ENCODE measurements around the gene SUN2. TPM values are rescaled to one million over a fixed set of nuclear protein-coding genes. Genes with fewer than 3 reads are reported as not detected.

Gene SUN2
- total RNA-seq, 3 donors from 2014 or later (not counting 1 experiment from before 2014, with no cell fraction given) = 882 to 1,056 (median 886) TPM

DNA sequence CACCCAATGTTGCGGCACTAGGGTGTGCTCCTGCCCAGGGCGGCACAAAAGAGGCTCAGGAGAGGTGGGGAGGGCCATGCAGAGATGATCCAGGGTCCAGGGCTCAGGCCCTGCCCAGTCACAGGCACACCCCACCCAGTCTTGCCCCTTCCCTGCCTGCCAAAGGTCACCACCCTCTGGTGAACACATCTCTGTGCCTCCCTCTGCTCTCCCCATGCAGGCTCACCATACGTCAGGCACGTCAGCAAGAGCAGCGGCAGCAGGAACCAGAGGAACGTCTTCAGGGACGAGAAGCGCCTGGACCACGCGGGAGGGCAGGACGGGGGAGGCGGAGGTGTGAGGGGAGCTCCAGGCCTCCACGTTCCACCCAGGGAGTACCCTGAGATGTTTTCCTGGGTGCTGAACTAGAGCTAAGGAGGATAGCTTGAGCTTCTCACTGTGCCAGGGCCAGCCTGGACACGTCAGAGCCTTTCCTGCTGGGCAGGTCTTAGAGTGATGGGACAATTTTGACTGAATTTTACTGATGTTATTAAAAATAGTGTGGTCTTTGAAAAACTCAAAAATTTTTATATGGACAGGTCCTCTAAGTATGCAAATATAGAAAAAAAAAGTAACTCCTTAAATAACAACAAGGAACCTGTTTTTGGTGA, 7.2 kb downstream of the SUN2 start:
- Histone ChIP-seq H3K27me3 (ENCODE audit: control insufficient read depth, insufficient read depth, low read length) (no peaks in the 10 kb centered on the region), H3K9me3 (ENCODE audit: control insufficient read depth, insufficient read depth, low read length) (no peaks in the 10 kb centered on the region), H3K4me3 (ENCODE audit: low read length) (no peak overlapping the region), H3K27ac (ENCODE audit: low read length) (no peak overlapping the region), H3K4me1 (ENCODE audit: control insufficient read depth, insufficient read depth, low read length) (peaks cover 60% of the 10 kb centered on the region), H3K36me3 (ENCODE audit: control insufficient read depth, insufficient read depth, low read length) (peaks cover 91% of the 10 kb centered on the region)
- peak overlapping the region; percentile 88 to 98 for H3K27ac Mint-ChIP-seq
- TF ChIP-seq, protein P1, sequence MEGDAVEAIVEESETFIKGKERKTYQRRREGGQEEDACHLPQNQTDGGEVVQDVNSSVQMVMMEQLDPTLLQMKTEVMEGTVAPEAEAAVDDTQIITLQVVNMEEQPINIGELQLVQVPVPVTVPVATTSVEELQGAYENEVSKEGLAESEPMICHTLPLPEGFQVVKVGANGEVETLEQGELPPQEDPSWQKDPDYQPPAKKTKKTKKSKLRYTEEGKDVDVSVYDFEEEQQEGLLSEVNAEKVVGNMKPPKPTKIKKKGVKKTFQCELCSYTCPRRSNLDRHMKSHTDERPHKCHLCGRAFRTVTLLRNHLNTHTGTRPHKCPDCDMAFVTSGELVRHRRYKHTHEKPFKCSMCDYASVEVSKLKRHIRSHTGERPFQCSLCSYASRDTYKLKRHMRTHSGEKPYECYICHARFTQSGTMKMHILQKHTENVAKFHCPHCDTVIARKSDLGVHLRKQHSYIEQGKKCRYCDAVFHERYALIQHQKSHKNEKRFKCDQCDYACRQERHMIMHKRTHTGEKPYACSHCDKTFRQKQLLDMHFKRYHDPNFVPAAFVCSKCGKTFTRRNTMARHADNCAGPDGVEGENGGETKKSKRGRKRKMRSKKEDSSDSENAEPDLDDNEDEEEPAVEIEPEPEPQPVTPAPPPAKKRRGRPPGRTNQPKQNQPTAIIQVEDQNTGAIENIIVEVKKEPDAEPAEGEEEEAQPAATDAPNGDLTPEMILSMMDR (IDR thresholded peaks at IDR 0.05) = no peak
- no peaks in the 10 kb centered on the region for H3K9me3 Mint-ChIP-seq
- peaks cover 32 to 54% of the 10 kb centered on the region in 2 donors for H3K4me1 Mint-ChIP-seq
- no peaks in the 10 kb centered on the region for H3K36me3 Mint-ChIP-seq
- ATAC-seq = no peak
- intact Hi-C loops (cut with micrococcal nuclease) = no loop called here
- 83% methylated on average over 14 of the region's 14 CpGs for WGBS (ENCODE audit: insufficient coverage)
- no peak overlapping the region for H3K4me3 Mint-ChIP-seq
- no peak for DNase-seq
- H3K27me3 Mint-ChIP-seq (ENCODE audit: low read depth in 2 of 2) = no peaks in the 10 kb centered on the region

DNA sequence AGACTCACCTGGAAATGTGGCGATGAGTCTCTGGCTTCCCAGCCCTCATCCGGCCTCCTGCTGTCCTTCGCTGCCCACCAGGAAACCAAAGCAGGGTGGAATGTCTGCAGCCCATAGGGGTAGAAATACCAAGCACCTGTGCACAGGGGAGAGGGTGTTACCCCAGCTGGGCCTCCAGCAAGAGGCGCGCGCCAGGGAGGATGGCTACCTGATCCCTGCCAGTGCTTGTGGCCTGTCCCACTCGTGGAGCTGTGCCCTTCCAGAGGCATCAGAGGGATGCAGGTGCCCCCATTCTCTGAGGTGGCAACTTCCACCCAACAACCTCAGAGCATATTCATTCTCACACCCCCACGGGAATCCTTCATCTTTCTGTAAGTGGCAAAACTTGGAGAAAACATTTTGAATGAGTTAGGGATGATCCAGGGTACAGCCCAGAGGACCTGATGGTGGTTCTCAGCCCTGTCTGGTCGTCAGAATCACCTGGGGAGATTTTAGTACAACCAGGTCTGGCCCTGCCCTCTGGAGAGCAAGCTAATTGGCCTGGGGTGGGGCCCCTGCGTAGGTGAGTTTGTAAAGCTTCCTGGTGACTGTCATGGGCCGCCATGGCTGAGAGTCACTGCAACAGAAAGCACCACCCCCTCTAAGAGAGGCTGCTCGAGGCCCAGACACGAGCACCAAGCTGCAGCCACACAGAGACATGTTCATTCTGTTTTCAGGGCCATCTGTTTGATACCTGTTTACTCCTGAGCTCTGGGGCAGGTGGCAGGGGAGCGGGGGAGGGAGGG, 9.9 kb downstream of the SUN2 start:
- Histone ChIP-seq H3K4me1 (ENCODE audit: control insufficient read depth, insufficient read depth, low read length) (peaks cover 50% of the 10 kb centered on the region), H3K27ac (ENCODE audit: low read length) (no peak overlapping the region), H3K36me3 (ENCODE audit: control insufficient read depth, insufficient read depth, low read length) (peaks cover 94% of the 10 kb centered on the region), H3K27me3 (ENCODE audit: control insufficient read depth, insufficient read depth, low read length) (no peaks in the 10 kb centered on the region), H3K4me3 (ENCODE audit: low read length) (no peak overlapping the region), H3K9me3 (ENCODE audit: control insufficient read depth, insufficient read depth, low read length) (no peaks in the 10 kb centered on the region)
- H3K27me3 Mint-ChIP-seq (ENCODE audit: low read depth in 2 of 2) = no peaks in the 10 kb centered on the region
- WGBS (ENCODE audit: insufficient coverage) = 97% methylated on average over 13 of the region's 14 CpGs
- no peak overlapping the region for H3K4me3 Mint-ChIP-seq
- ATAC-seq (no peak), DNase-seq (no peak)
- TF ChIP-seq, protein P1 (IDR thresholded peaks at IDR 0.05) = no peak
- intact Hi-C loops (cut with micrococcal nuclease) = no loop called here
- peaks cover 5 to 43% of the 10 kb centered on the region in 2 donors for H3K4me1 Mint-ChIP-seq
- peak overlapping the region in 1 of 2 donors; percentile 34 for H3K27ac Mint-ChIP-seq
- H3K36me3 Mint-ChIP-seq = no peaks in the 10 kb centered on the region
- no peaks in the 10 kb centered on the region for H3K9me3 Mint-ChIP-seq

DNA sequence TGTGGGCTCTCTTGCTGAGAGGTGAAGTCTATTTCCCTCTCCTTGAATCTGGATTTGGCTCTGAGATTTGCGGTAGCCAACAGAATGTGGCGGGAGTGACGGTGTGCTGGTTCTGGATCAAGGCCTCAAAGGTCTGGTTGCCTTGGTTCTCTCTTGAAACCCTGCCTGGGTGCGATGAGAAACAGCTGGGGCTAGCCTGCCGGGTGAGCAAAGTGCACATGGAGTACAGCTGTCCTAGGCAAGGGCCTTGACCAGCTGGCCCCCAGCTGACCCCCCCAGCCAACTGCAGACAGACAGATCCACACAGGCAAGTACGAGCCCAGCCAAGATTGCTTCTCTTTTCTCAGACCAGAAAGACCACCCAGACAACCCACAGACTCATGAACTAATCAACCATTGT, 10.8 kb downstream of the SUN2 start:
- DNase-seq (no peak), ATAC-seq (no peak)
- Histone ChIP-seq H3K36me3 (ENCODE audit: control insufficient read depth, insufficient read depth, low read length) (peaks cover 94% of the 10 kb centered on the region), H3K4me1 (ENCODE audit: control insufficient read depth, insufficient read depth, low read length) (peaks cover 50% of the 10 kb centered on the region), H3K27ac (ENCODE audit: low read length) (no peak overlapping the region), H3K9me3 (ENCODE audit: control insufficient read depth, insufficient read depth, low read length) (no peaks in the 10 kb centered on the region), H3K4me3 (ENCODE audit: low read length) (no peak overlapping the region), H3K27me3 (ENCODE audit: control insufficient read depth, insufficient read depth, low read length) (no peaks in the 10 kb centered on the region)
- Mint-ChIP-seq H3K4me1 (peaks cover 5 to 36% of the 10 kb centered on the region in 2 donors), H3K9me3 (no peaks in the 10 kb centered on the region), H3K36me3 (no peaks in the 10 kb centered on the region), H3K27me3 (ENCODE audit: low read depth in 2 of 2) (no peaks in the 10 kb centered on the region), H3K27ac (peak overlapping the region; percentile 33 to 34), H3K4me3 (no peak overlapping the region)
- intact Hi-C loops (cut with micrococcal nuclease) = no loop called here
- 98% methylated on average over 5 of the region's 6 CpGs for WGBS (ENCODE audit: insufficient coverage)
- TF ChIP-seq, protein P1 (IDR thresholded peaks at IDR 0.05) = no peak

Measured in natural killer cell (primary cell).